Endometrial microvascular endothelial cells (primary cell): ENCODE data around the gene TYW5. TPM values are rescaled to one million over a fixed set of nuclear protein-coding genes. Genes with fewer than 3 reads are reported as not detected.

Experiments used
- in situ Hi-C: cut with HindIII; loops from 2 replicates; pipeline ENCODE4 v1.10.0; 2017; ENCODE audit warnings: low sequenced_read_pairs, low pct_unique_long_range_greater_than_20kb; ENCODE audit errors: inconsistent ontology term
- total RNA-seq: library from RNA; depleted of rRNA; stranded (reverse); fragments of >200 nt; gene quantifications from one replicate; pipeline ENCODE4 v1.2.3, GENCODE V29; 2015; ENCODE audit errors: inconsistent ontology term

Gene TYW5
- total RNA-seq, 1 donor from 2014 or later = 8.1 TPM

GRCh38 chr2:199883474-199884212 lies 71.6 kb downstream of the TYW5 start:
- in situ Hi-C loops = no loop called here

- in situ Hi-C loops = no loop called here
Measured at GRCh38 chr2:199882667-199883066, 72.6 kb downstream of the TYW5 start.

Other genes with a start within 250 kb of the TYW5 start
- gene FTCDNL1, start 104.3 kb downstream of the TYW5 start, total RNA-seq = 0.09 TPM
- 16.6 TPM for gene C2orf69, start 44.2 kb downstream of the TYW5 start, total RNA-seq
- gene MAIP1, start 91 bp upstream of the TYW5 start, total RNA-seq = 53.9 TPM